WTC11 (cell line): ENCODE results near the gene ZBTB34. TPM values are rescaled to one million over a fixed set of nuclear protein-coding genes. Genes with fewer than 3 reads are reported as not detected.

Experiments
- ATAC-seq: fragments of 200-7000 bp; cut with Tn5 transposase; 2 replicates; pipeline ENCODE4 v1.10.0; 2021; ENCODE audit warnings: mild to moderate bottlenecking, moderate library complexity
- CTCF ChIA-PET: fragments of 300-600 bp; sonication (Branson Sonifier 250); formaldehyde crosslinking; loops from one replicate; lab custom pipeline; 2021; ENCODE audit warnings: antibody characterized with exemption; lab: Charles Lee
- POLR2A ChIA-PET: fragments of 350-600 bp; sonication (Branson Sonifier 250); formaldehyde crosslinking; loops from one replicate; lab custom pipeline; 2021; ENCODE audit warnings: antibody characterized with exemption; lab: Charles Lee
- DNase-seq: peaks from one replicate; pipeline ENCODE4 v3.0.0; 2021; ENCODE audit warnings: low spot score
- H3K27ac Mint-ChIP-seq: 2 replicates; pipeline ENCODE4 v1.8.0; 2021; ENCODE audit warnings: mixed read lengths
- H3K27me3 Mint-ChIP-seq: 2 replicates; pipeline ENCODE4 v1.8.0; 2021; ENCODE audit warnings: low read depth, mild to moderate bottlenecking, moderate library complexity, mixed read lengths
- H3K36me3 Mint-ChIP-seq: 2 replicates; pipeline ENCODE4 v1.8.0; 2021; ENCODE audit warnings: mixed read lengths
- H3K4me1 Mint-ChIP-seq: 2 replicates; pipeline ENCODE4 v1.8.0; 2022; ENCODE audit warnings: mixed read lengths
- H3K4me3 Mint-ChIP-seq: 2 replicates; pipeline ENCODE4 v1.8.0; 2021; ENCODE audit warnings: mild to moderate bottlenecking, moderate library complexity, mixed read lengths
- H3K9me3 Mint-ChIP-seq: 2 replicates; pipeline ENCODE4 v1.8.0; 2021; ENCODE audit warnings: mixed read lengths
- CBFB ChIP-seq: sonication (generic); formaldehyde crosslinking; IDR thresholded peaks from 2 replicates; pipeline ENCODE4 v1.8.1; 2022; ENCODE audit warnings: mild to moderate bottlenecking, low read depth, missing genetic modification reagents
- CREB1 ChIP-seq: sonication (generic); formaldehyde crosslinking; IDR thresholded peaks from 2 replicates; pipeline ENCODE4 v1.8.0; 2023; ENCODE audit warnings: mild to moderate bottlenecking, missing genetic modification reagents
- FOXK1 ChIP-seq: sonication (generic); formaldehyde crosslinking; IDR thresholded peaks from 2 replicates; pipeline ENCODE4 v1.8.0; 2022; ENCODE audit warnings: mild to moderate bottlenecking, moderate library complexity, missing genetic modification reagents
- JUN ChIP-seq: sonication (generic); formaldehyde crosslinking; IDR thresholded peaks from 2 replicates; pipeline ENCODE4 v1.8.0; 2023; ENCODE audit warnings: mild to moderate bottlenecking, missing genetic modification reagents
- NR2C2 ChIP-seq: sonication (generic); formaldehyde crosslinking; IDR thresholded peaks from 2 replicates; pipeline ENCODE4 v1.8.0; 2022; ENCODE audit warnings: mild to moderate bottlenecking, missing genetic modification reagents
- TP53 ChIP-seq: sonication (generic); formaldehyde crosslinking; IDR thresholded peaks from 2 replicates; pipeline ENCODE4 v1.8.1; 2023; ENCODE audit warnings: mild to moderate bottlenecking, missing genetic modification reagents
- ZBTB21 ChIP-seq: sonication (generic); formaldehyde crosslinking; IDR thresholded peaks from 2 replicates; pipeline ENCODE4 v1.8.1; 2023; ENCODE audit warnings: mild to moderate bottlenecking, missing genetic modification reagents, borderline replicate concordance
- ZNF317 ChIP-seq: sonication (generic); formaldehyde crosslinking; IDR thresholded peaks from 2 replicates; pipeline ENCODE4 v1.8.1; 2023; ENCODE audit warnings: low read depth, mild to moderate bottlenecking, moderate library complexity, missing genetic modification reagents, borderline replicate concordance
- total RNA-seq: library from RNA; stranded (reverse); gene quantifications from 3 replicates; pipeline ENCODE4 v1.2.3, GENCODE V29; 2021
- TF ChIP-seq, protein P1 (sequence below): fragments of 250-450 bp; sonication (Bioruptor Pico); IDR thresholded peaks from 2 replicates; pipeline ENCODE4 v1.9.0; 2021; ENCODE audit warnings: mild to moderate bottlenecking, borderline replicate concordance
- TF ChIP-seq, protein P2 (sequence below): sonication (generic); formaldehyde crosslinking; IDR thresholded peaks from 2 replicates; pipeline ENCODE4 v1.8.0; 2023; ENCODE audit warnings: missing genetic modification reagents, mild to moderate bottlenecking, borderline replicate concordance
- TF ChIP-seq, protein P3 (sequence below): sonication (generic); formaldehyde crosslinking; IDR thresholded peaks from 2 replicates; pipeline ENCODE4 v1.8.1; 2023; ENCODE audit warnings: mild to moderate bottlenecking, missing genetic modification reagents
- TF ChIP-seq, protein P4 (sequence below): sonication (generic); formaldehyde crosslinking; IDR thresholded peaks from 2 replicates; pipeline ENCODE4 v1.8.1; 2022; ENCODE audit warnings: low read depth, missing genetic modification reagents, borderline replicate concordance
- TF ChIP-seq, protein P5 (sequence below): sonication (generic); formaldehyde crosslinking; IDR thresholded peaks from 2 replicates; pipeline ENCODE4 v1.8.1; 2022; ENCODE audit warnings: missing genetic modification reagents, borderline replicate concordance

ZBTB34 gene
- total RNA-seq, 1 experiment from 2014 or later = 18.4 TPM

DNA sequence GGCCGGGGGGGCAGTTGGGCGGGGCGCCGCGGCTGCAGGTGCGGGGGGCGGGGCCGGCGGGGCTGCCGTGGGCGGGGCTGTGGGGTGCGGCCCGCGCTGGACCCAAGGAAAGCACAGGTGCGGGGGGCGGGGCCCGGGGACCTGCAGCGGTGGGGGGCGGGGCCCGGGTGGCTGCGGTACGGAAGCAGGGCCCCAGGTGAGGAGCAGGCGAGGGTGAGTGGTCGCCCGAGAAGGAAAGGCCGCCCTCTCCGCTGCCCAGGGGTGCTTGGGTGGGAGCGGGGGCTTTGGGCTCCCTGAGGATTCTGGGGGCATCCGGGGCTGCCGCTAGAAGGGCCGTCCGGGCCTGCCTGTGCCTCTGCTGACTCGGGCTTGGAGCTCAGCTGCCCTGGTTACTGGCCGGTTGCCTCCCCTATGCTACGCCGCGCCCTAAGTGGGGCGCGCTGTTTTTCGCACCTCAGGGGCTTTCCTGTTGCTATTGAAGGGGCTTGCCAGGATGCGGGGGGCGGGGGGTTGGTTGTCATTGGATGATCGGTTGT is 54.9 kb downstream of the ZBTB34 start:
- ATAC-seq = peak; percentile 62
- TF ChIP-seq, protein P1, sequence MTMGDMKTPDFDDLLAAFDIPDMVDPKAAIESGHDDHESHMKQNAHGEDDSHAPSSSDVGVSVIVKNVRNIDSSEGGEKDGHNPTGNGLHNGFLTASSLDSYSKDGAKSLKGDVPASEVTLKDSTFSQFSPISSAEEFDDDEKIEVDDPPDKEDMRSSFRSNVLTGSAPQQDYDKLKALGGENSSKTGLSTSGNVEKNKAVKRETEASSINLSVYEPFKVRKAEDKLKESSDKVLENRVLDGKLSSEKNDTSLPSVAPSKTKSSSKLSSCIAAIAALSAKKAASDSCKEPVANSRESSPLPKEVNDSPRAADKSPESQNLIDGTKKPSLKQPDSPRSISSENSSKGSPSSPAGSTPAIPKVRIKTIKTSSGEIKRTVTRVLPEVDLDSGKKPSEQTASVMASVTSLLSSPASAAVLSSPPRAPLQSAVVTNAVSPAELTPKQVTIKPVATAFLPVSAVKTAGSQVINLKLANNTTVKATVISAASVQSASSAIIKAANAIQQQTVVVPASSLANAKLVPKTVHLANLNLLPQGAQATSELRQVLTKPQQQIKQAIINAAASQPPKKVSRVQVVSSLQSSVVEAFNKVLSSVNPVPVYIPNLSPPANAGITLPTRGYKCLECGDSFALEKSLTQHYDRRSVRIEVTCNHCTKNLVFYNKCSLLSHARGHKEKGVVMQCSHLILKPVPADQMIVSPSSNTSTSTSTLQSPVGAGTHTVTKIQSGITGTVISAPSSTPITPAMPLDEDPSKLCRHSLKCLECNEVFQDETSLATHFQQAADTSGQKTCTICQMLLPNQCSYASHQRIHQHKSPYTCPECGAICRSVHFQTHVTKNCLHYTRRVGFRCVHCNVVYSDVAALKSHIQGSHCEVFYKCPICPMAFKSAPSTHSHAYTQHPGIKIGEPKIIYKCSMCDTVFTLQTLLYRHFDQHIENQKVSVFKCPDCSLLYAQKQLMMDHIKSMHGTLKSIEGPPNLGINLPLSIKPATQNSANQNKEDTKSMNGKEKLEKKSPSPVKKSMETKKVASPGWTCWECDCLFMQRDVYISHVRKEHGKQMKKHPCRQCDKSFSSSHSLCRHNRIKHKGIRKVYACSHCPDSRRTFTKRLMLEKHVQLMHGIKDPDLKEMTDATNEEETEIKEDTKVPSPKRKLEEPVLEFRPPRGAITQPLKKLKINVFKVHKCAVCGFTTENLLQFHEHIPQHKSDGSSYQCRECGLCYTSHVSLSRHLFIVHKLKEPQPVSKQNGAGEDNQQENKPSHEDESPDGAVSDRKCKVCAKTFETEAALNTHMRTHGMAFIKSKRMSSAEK (CRISPR knock-in tag) = no peak
- TF ChIP-seq CREB1 (CRISPR knock-in tag) (no peak), ZBTB21 (CRISPR knock-in tag) (no peak), CBFB (CRISPR knock-in tag) (no peak), NR2C2 (CRISPR knock-in tag) (no peak), JUN (no peak), FOXK1 (CRISPR knock-in tag) (no peak), ZNF317 (CRISPR knock-in tag) (no peak)
- TF ChIP-seq, protein P2, sequence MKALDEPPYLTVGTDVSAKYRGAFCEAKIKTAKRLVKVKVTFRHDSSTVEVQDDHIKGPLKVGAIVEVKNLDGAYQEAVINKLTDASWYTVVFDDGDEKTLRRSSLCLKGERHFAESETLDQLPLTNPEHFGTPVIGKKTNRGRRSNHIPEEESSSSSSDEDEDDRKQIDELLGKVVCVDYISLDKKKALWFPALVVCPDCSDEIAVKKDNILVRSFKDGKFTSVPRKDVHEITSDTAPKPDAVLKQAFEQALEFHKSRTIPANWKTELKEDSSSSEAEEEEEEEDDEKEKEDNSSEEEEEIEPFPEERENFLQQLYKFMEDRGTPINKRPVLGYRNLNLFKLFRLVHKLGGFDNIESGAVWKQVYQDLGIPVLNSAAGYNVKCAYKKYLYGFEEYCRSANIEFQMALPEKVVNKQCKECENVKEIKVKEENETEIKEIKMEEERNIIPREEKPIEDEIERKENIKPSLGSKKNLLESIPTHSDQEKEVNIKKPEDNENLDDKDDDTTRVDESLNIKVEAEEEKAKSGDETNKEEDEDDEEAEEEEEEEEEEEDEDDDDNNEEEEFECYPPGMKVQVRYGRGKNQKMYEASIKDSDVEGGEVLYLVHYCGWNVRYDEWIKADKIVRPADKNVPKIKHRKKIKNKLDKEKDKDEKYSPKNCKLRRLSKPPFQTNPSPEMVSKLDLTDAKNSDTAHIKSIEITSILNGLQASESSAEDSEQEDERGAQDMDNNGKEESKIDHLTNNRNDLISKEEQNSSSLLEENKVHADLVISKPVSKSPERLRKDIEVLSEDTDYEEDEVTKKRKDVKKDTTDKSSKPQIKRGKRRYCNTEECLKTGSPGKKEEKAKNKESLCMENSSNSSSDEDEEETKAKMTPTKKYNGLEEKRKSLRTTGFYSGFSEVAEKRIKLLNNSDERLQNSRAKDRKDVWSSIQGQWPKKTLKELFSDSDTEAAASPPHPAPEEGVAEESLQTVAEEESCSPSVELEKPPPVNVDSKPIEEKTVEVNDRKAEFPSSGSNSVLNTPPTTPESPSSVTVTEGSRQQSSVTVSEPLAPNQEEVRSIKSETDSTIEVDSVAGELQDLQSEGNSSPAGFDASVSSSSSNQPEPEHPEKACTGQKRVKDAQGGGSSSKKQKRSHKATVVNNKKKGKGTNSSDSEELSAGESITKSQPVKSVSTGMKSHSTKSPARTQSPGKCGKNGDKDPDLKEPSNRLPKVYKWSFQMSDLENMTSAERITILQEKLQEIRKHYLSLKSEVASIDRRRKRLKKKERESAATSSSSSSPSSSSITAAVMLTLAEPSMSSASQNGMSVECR (CRISPR knock-in tag) = no peak
- TF ChIP-seq, protein P3, sequence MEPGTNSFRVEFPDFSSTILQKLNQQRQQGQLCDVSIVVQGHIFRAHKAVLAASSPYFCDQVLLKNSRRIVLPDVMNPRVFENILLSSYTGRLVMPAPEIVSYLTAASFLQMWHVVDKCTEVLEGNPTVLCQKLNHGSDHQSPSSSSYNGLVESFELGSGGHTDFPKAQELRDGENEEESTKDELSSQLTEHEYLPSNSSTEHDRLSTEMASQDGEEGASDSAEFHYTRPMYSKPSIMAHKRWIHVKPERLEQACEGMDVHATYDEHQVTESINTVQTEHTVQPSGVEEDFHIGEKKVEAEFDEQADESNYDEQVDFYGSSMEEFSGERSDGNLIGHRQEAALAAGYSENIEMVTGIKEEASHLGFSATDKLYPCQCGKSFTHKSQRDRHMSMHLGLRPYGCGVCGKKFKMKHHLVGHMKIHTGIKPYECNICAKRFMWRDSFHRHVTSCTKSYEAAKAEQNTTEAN = no peak
- Mint-ChIP-seq H3K4me1 (peaks cover 28% of the 10 kb centered on the region), H3K9me3 (peaks cover 4% of the 10 kb centered on the region; the same call in 1 of the 2 replicates), H3K27me3 (peaks cover 35% of the 10 kb centered on the region), H3K27ac (peak overlapping the region; percentile 81; the same call in 1 of the 2 replicates), H3K36me3 (no peaks in the 10 kb centered on the region), H3K4me3 (peak overlapping the region; percentile 72)
- ChIA-PET CTCF (interaction anchor here (0.5 to 4.2 kb wide), 13 partner anchors 12 to 309 kb away, joined by 3 to 21 read pairs (median 5); partner anchors contain the start of gene ZBTB43), POLR2A (interaction anchor here (1.0 to 1.3 kb wide), 3 partner anchors 13 to 309 kb away, joined by 3 read pairs; no protein-coding TSS in a partner anchor)
- DNase-seq = peak; percentile 89

DNA sequence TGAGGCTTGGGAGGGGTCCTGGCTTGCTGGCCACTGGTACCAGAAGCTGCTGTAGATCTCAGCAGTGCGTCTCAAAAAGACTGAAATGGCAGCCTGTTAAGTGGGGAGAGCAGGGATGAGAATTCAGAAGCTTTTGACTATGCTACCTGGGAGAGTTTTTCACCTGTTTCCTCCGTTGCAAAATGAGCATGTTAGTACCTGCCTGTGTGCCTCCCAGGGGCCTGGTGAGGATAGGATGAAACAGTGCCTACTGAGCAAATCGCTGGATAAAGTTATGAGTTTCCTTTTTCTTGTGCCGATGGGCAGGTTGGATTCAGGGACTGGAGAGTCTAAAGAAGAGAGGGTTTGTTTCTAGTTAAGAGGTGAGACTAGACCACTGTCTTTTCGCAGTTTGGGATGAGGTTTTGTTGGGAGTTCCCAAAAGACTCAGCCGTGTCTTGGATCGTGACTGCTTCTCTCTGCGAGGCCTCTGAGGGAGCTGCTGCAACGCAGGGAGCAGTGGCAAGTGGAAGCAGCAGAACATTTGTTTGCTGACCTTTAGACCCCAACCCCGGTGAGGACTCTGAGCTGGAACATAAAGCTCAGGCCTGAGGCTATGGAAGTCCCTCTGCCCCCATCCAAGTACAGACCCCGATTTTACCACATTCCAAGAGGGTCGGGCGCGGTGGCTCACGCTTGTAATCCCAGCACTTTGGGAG is 55.6 kb downstream of the ZBTB34 start:
- Mint-ChIP-seq H3K36me3 (no peaks in the 10 kb centered on the region), H3K4me1 (peaks cover 28% of the 10 kb centered on the region), H3K27ac (peak overlapping the region; percentile 81), H3K27me3 (peaks cover 35% of the 10 kb centered on the region), H3K4me3 (peak overlapping the region; percentile 72), H3K9me3 (peaks cover 4% of the 10 kb centered on the region; the same call in 1 of the 2 replicates)
- TF ChIP-seq, protein P4, sequence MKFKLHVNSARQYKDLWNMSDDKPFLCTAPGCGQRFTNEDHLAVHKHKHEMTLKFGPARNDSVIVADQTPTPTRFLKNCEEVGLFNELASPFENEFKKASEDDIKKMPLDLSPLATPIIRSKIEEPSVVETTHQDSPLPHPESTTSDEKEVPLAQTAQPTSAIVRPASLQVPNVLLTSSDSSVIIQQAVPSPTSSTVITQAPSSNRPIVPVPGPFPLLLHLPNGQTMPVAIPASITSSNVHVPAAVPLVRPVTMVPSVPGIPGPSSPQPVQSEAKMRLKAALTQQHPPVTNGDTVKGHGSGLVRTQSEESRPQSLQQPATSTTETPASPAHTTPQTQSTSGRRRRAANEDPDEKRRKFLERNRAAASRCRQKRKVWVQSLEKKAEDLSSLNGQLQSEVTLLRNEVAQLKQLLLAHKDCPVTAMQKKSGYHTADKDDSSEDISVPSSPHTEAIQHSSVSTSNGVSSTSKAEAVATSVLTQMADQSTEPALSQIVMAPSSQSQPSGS (CRISPR knock-in tag) = no peak
- TF ChIP-seq, protein P5, sequence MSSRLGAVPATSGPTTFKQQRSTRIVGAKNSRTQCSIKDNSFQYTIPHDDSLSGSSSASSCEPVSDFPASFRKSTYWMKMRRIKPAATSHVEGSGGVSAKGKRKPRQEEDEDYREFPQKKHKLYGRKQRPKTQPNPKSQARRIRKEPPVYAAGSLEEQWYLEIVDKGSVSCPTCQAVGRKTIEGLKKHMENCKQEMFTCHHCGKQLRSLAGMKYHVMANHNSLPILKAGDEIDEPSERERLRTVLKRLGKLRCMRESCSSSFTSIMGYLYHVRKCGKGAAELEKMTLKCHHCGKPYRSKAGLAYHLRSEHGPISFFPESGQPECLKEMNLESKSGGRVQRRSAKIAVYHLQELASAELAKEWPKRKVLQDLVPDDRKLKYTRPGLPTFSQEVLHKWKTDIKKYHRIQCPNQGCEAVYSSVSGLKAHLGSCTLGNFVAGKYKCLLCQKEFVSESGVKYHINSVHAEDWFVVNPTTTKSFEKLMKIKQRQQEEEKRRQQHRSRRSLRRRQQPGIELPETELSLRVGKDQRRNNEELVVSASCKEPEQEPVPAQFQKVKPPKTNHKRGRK (CRISPR knock-in tag) = no peak
- no peak for TF ChIP-seq TP53 (CRISPR knock-in tag)
- TF ChIP-seq, protein P1 (CRISPR knock-in tag) = no peak
- POLR2A ChIA-PET = no interaction called here
- CTCF ChIA-PET = interaction anchor here (0.5 to 4.2 kb wide), 8 partner anchors 11 to 239 kb away, joined by 3 to 21 read pairs (median 6); partner anchors contain the start of gene ZBTB43
- ATAC-seq = no peak
- DNase-seq = no peak
